SK-N-MC (cell line): ENCODE measurements around the gene UXS1.

Experiments
- FOXP2 ChIP-seq: optimal IDR thresholded peaks from 2 replicates; pipeline ENCODE3; 2011; ENCODE audit warnings: mild to moderate bottlenecking, moderate library complexity; ENCODE audit not compliant: insufficient read depth; ENCODE audit errors: extremely low read length, control extremely low read depth
- POLR2AphosphoS5 ChIP-seq: IDR thresholded peaks from 2 replicates; pipeline ENCODE4 v1.6.1; 2012; ENCODE audit warnings: mild to moderate bottlenecking, low read depth, low read length, borderline replicate concordance

GRCh38 chr2:106119074-106119473, 75.0 kb downstream of the UXS1 start:
- TF ChIP-seq POLR2AphosphoS5 (no peak), FOXP2 (no peak)
